ENCODE data around the gene BCKDHA. TPM values are rescaled to one million over a fixed set of nuclear protein-coding genes. Genes with fewer than 3 reads are reported as not detected.

BCKDHA gene
- total and polyA plus RNA-seq, 9 of the 15 experiments (the other 6 are each of a cell fraction or from before 2014, with no cell fraction given), result 4.5 to 52.5 (median 14.1) TPM

GRCh38 chr19:41384351-41384750 is 13.3 kb upstream of the BCKDHA start:
- H3K9me3 ChIP-seq (replicated peaks; ENCODE audit: control insufficient read depth, insufficient read depth, low read depth, low read length), result no peaks in the 10 kb centered on the region
- CTCF ChIA-PET (ENCODE audit: low intra/inter-chr PET ratio), result no interaction called here
- H3K36me3 ChIP-seq (ENCODE audit: control insufficient read depth, insufficient read depth, low read length), result peaks cover 26% of the 10 kb centered on the region; the same call in 2 of the 3 replicates
- H3K4me2 ChIP-seq (ENCODE audit: insufficient read depth, low read length), result no peak overlapping the region
- H2AFZ ChIP-seq (ENCODE audit: low read depth, low read length), result no peak overlapping the region
- FAIRE-seq, result no peak
- H3K4me3 ChIP-seq, result no peak overlapping the region
- peaks cover 4 to 10% of the 10 kb centered on the region in 2 experiments; a peak in 3 of 5 replicates for H3K4me1 ChIP-seq (replicated peaks in 1 of 2; ENCODE audit: control insufficient read depth in 2 of 2, insufficient read depth in 2 of 2, low read length in 2 of 2)
- in situ Hi-C loops (cut with MboI), result no loop called here
- no peaks in the 10 kb centered on the region for H4K20me1 ChIP-seq (replicated peaks; ENCODE audit: control insufficient read depth, insufficient read depth, low read length)
- no TSS peak for BruUV-seq (replicated peaks)
- no peak for ATAC-seq
- H3K9ac ChIP-seq (ENCODE audit: insufficient read depth in 1 of 2, low read depth in 2 of 2, low read length in 2 of 2), result no peak overlapping the region
- 92% methylated on average over 5 of the region's 5 CpGs for WGBS (ENCODE audit: insufficient coverage, low coverage, missing lambda C conversion rate)
- TF ChIP-seq, protein P1, sequence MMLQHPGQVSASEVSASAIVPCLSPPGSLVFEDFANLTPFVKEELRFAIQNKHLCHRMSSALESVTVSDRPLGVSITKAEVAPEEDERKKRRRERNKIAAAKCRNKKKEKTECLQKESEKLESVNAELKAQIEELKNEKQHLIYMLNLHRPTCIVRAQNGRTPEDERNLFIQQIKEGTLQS (IDR thresholded peaks at IDR 0.05), result no peak
- TF ChIP-seq, protein P1 (CRISPR knock-in tag; conservative IDR thresholded peaks at IDR 0.05), result no peak
- TF ChIP-seq ZBTB5 (IDR thresholded peaks at IDR 0.05) (no peak), ZNF212 (CRISPR knock-in tag; IDR thresholded peaks at IDR 0.05) (no peak), E2F5 (CRISPR knock-in tag; IDR thresholded peaks at IDR 0.05) (no peak), ZNF3 (CRISPR knock-in tag; IDR thresholded peaks at IDR 0.05) (no peak), ETV5 (CRISPR knock-in tag; IDR thresholded peaks at IDR 0.05; ENCODE audit: low read depth) (no peak), MED1 (CRISPR knock-in tag; IDR thresholded peaks at IDR 0.05; ENCODE audit: borderline replicate concordance) (no peak), NR2F6 (CRISPR knock-in tag; IDR thresholded peaks at IDR 0.05) (no peak), EP300 (IDR thresholded peaks at IDR 0.05; ENCODE audit: low read length) (no peak), PTTG1 (tag; IDR thresholded peaks at IDR 0.05; ENCODE audit: low read depth) (no peak), IFI16 (CRISPR knock-in tag; IDR thresholded peaks at IDR 0.05) (no peak)
- TF ChIP-seq, protein P2, sequence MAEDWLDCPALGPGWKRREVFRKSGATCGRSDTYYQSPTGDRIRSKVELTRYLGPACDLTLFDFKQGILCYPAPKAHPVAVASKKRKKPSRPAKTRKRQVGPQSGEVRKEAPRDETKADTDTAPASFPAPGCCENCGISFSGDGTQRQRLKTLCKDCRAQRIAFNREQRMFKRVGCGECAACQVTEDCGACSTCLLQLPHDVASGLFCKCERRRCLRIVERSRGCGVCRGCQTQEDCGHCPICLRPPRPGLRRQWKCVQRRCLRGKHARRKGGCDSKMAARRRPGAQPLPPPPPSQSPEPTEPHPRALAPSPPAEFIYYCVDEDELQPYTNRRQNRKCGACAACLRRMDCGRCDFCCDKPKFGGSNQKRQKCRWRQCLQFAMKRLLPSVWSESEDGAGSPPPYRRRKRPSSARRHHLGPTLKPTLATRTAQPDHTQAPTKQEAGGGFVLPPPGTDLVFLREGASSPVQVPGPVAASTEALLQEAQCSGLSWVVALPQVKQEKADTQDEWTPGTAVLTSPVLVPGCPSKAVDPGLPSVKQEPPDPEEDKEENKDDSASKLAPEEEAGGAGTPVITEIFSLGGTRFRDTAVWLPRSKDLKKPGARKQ (CRISPR knock-in tag; IDR thresholded peaks at IDR 0.05), result no peak
- no peaks in the 10 kb centered on the region for H3K79me2 ChIP-seq (ENCODE audit: control insufficient read depth, insufficient read depth, low read length)
- H3K9me1 ChIP-seq (ENCODE audit: control insufficient read depth, insufficient read depth, low read length), result peaks cover 3% of the 10 kb centered on the region
- DNase-seq (ENCODE audit: extremely low read depth in 1 of 4, low spot score in 3 of 4), result no peak
- no peak overlapping the region for H3K27ac ChIP-seq (ENCODE audit: extremely low read depth, low read depth, low read length)
- no peaks in the 10 kb centered on the region for H3K27me3 ChIP-seq (ENCODE audit: control insufficient read depth in 2 of 2, insufficient read depth in 2 of 2, low read length in 2 of 2)
- POLR2A ChIA-PET, result interaction anchor here (0.8 to 1.3 kb wide), 3 partner anchors 9 to 25 kb away, joined by 3 to 5 read pairs (median 3); partner anchors contain the start of gene B9D2
- intact Hi-C loops (cut with micrococcal nuclease), result no loop called here

All from K562 (cell line).